GM19468 (cell line): ENCODE measurements around the gene RPTOR.
"Not testable (repeated sequence)": the region's sequence is repeated elsewhere in the genome, so short reads cannot be mapped to it uniquely, and the experiment has no call there.

Experiments
- ATAC-seq: cut with Tn5 transposase; IDR thresholded peaks from one replicate; pipeline ENCODE4 v1.9.1; 2021; ENCODE audit warnings: mild to moderate bottlenecking, moderate library complexity, moderate number of reproducible peaks; ENCODE audit not compliant: unreplicated experiment; ENCODE audit errors: extremely low read depth

Gene RPTOR

DNA sequence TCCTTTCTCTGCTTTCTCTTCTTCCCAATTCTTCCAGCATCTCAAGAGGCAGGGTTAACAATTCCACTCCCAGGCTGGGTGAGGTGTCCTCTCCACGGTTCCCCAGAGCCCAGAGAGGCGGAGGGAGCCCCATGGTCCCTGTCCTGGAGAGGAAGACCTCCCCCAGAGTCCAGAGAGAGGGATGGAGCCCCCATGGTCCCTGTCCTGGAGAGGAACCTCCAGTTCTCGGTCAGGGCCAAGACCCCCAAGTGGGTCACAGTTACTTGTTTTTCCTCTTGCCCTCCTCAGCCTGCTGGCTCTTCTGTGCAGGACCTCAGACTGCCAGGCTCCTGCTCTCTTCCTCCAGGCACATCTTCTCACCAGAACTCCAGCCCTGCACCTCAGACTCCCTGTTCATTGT, 135.2 kb downstream of the RPTOR start:
- no peak for ATAC-seq

DNA sequence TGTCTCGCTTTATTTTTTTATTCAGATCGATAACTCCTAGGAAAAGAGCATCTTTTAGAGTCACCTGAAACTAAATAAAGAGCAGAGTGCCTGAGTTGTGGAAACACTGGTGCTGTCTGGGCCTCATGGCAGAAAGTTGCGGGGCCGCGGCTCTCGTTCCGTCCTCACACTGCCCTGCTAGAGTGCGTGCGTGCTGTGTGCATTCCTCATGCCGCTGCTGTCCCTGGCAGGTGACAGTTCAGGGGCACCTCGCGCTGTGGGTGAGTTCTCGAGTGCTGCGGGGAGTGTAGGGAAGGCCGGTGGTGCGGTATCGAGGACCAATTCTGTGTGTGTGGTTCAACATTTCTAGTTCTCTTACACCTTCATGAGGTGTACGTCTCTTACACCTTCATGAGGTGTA, 136.6 kb downstream of the RPTOR start:
- ATAC-seq, result no peak

DNA sequence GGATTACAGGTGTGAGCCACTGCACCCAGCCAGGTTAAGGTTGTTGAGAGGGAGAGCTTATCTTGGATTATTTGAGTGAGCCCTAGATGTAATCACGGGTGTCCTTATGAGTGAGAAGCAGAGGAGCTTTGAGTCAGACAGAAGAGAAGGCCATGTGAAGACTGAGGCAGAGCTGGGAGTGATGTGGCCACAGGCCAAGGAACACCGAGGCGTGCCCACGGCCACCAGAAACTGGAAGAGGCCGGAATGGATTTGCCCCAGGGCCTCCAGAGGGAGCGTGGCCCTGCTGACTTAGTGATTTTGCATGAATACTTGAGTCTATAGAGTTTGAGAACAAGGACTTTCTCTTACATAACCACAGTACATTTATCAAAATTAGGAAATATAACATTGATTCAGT, 137.7 kb downstream of the RPTOR start:
- ATAC-seq, result no peak

DNA sequence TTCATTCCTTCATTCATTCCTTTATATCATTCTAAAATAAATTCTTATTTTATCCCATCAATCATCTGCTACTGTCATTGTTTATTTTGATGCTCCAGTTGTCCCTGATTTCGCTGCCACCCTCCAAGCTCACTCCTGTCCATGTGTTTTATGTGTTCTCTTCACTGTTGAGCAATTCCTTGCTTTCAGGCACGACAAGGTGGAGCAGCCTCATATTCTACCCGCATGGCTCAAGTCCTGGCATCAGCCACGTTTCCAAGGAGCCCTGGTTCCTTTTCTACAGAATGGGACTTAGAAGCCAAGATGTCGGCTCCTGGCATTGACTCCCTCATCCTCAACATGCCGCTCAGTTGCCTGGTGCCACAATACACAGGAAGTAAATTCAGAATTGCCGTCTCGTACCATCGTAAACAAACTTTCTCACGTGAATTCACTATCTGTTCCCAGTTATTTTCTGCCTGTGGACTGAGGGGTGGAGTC, 139.0 kb downstream of the RPTOR start:
- ATAC-seq, result no peak

DNA sequence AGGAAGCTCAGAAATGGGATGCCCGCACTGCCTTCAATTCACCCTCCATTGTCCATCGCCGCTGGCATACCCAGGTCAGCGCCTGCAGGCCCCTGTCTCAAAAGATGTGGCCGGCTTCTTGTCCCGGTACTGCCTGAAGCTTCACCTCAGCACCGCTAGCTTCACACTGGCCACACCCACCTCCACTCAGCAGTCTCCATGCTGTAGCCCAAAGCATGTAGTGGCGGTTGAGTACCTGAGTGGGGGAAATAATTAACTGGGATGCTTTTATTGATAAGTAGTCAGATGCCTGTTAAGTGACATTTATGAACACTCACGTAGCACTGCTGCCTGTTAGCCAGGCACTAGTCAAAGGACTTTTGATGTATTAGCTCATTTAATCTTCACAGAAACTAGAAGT, 143.2 kb downstream of the RPTOR start:
- ATAC-seq, result no peak

DNA sequence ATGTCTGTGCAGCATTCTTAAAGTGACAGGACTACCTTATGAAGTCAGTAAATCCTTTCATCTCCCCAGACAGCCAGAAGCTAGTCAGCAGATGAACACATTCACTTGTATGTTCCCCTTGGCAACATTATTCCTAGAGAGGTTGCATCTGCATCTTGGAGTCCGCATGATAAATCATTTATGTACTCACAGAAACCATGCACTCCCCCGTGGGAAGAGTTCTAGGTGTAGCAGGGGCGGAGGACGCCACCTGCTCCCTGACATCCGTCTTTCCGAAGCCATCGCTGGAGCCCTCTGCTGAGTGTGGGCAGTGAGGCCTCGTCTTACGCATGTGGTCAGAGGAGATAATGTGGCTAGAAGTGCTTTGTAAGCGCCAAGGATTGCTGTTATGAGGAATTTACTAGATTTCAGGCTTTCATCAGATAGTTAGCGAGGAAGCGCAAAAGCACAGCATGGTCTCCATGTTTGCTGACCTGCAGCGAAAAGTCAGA, 144.5 kb downstream of the RPTOR start:
- no peak for ATAC-seq

DNA sequence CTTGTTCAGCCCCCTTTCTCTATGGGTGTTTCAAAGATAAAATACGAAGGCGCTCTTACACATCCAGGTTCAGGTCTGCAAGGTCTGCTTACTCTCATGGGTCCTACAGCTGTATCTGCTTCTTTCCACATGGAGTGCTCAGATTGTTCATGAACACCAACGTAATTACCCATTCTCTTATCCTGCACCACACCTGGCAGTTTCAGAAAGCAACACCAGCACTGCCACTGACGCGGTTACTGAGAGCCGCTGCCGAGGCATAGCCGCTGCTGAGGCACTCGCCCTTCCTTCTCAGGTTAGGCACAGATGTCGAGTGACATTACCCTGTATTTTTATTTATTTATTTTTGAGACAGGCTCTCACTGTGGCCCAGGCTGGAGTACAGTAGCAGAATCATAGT, 147.1 kb downstream of the RPTOR start:
- ATAC-seq, result no peak

DNA sequence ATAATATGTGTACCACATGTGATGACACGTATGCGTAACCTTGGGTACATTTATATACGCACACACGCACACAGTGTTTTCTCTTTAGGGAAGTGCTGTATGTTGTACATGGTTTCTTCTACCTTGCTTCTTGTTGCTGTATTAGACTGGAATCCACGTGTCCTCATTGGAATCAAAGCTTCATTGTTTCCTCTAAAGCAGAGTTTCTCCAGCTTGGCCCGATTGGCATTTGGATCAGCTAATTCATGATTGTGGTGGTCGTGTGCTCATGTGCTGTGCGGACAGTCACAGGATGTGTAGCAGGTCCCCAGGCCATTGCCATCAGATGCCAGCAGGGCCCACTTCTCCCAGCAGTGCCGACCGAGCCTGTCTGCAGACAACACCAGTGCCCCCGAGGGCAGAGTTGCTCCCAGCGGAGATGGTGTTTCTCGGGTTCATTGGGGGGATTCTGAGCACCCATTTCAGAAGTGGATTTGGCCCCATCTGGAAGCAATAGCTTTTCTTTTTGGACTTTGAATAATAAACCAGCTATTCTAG, 148.4 kb downstream of the RPTOR start:
- ATAC-seq, result no peak

DNA sequence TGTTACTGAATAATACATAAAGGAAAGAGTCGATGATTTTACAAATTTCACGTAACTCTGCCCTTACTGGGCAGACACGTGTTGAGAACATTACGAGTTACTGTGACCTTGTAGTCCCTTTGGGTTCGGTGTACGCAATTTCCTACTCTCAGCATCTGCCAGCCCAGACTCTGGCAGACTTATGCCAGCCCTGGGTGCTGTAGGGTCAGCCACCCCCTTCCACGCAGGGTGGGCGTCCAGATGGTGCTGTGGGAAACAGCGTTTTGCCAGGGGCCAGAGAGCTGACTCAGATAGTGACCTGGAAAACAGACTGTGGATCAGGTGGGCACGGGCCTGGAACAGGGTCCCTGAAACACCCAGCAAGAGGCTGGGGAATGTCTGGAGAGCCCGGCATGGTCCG, 148.9 kb downstream of the RPTOR start:
- ATAC-seq, result no peak

DNA sequence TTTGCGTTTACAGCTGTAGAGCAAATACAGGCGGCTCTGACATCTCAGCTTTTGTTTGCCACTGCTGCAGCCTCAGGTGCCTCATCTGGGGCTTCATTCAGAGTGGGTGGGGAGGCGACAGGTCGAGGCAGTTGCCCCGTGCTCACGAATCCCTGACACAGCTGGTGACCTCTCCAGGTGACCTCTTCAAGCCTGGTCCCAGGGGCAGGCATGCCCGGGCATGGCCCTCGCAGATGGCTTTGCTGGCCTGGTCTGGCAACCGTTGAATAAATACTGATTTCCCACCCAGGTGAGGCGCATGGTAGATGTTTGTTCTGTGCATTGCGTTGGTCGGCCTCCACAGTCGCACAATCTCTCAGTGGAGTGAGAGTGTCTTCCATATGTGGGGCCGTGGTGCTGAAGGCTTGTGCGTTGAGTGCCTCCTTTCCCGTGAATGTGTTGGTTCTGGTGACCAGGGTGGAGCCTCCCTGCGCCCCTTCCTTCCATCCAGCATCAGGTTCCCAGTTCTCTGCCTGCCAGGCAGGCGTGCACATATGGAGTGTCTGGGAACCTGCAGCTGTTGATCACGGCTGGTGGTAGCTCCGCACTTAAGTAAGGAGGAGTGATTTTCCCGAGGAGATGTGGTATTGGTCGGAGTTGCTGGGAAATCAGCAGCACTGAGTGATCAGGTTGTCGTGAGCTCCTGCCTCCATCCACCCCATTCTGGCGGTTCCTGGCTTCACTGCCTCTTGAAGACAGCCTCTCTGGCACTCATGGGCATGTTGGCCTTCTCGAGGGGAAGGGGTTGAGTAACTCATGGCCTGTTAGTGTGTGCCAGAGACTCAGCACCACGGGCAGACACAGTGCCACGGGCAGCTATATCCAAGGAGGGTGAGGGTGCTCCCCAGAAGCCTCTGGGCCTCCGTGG, 149.7 kb downstream of the RPTOR start:
- ATAC-seq, result no peak

DNA sequence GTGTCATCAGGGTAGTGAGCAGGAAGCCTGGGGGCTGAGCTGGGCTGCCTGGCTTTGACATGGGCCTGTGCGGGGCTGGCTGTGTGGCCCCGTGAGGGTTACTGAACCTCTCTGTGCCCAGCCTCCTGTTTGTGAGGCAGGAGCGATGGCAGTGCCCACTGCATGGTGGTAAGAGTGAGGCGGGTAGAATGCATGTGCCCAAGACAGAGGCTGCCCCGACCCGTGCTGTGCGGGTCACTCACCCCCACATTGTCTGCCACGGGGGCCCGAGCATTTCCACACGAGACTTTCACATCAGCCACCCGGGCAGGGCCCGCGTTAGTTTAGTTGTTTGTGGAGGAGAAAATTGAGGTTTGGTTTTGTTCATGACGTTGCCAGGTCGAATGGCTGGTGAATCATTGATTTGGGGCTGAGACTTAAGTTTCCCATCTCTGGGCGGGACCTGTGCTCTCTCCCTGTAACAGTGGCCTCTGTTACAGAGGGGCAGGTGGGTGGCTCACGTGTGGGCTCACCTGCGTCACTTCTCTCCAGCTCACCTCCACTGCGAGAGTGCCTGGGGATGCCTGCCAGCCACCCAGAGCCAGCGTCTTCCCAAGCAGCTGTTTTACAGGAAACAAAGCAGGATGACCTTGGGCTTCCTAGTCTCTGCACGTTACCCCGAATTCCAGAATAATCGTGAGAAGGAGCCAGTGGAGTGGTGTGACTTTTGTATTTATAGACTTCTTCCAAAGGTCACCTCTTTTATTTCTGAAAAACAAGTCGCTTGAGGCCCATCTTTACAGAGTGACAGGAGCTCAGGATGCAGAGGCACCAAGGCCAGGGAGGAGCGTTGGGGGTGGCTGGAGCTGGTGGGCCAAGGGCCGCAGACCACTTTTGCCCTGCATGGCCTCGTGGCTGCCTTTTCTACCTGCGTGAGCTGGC, 150.6 kb downstream of the RPTOR start:
- ATAC-seq, result no peak

DNA sequence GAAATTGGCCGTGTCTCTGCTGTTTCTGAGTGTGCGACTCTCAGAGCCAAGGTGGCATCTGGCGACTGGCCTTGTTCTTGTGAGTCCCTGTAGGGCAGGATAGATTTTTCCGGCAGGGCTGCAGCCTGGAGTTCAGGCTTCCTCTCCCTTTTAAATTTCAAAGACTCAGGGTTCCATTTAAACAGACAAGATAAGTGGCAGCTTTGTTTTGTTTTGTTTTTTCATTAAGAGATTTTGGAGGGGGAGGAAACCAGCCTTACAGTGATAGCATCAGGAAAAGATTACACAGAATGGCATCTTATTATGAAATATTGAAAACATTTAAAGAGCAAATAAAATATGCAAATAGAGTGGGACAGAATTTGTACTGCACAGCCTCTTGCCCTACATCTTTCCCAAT, 151.3 kb downstream of the RPTOR start:
- ATAC-seq, result no peak

DNA sequence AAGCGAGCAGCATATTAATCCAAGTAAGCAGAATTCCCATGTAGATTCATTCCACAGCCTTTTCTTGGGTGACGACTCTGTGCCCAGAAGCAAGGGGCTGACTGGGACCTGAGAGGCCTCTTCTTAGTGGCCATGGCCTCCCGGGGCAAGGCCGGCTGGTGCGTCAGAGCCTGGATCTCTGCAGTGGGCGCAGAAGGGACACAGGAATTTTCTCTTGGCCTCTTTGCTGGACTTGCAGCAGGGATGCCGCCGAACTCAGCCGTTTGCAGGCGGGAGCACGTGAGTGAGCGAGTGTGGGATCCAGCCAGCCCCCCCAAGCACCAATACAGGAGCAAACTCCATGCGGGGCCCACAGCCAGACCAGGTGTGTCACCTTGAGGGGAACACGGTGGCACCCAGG, 151.8 kb downstream of the RPTOR start:
- no peak for ATAC-seq

DNA sequence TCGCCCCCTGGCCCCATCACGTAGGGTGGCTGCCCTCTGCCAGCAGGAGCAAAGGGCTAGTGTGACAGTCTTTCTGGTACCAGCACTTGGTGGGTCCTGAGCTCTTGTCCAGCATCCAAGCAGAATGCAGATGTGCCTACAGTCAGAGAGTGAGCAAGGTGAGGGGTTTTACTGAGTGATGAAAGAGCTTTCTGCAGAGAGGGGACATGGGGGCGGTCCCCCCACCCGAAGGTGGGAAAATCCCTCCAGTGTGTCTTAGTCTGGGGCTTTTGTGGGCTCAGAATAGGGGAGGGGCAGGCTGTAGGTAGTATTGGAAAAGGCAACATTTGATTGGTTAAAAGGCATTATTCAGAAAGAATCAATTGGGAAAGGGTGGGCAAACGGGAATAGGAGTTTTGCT, 152.3 kb downstream of the RPTOR start:
- ATAC-seq, result no peak

DNA sequence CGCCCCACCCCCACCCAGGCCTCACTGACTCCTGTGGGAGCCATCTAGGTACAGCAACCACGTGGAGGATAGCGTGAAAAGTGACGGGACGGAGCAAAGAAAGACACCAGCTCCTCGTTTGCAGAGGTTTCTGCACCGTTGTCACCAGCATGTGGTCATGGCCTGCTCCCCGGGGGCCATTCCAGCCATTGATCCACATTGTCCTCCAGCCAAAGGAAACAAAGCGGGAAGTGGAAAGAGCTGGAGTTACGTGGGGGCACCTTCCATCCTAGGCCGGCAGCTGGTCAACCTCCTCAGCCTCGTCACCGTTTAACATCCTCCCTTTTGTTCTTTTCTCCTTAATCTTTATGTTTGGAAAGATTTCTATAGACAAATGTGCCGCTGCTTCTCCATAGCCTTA, 153.7 kb downstream of the RPTOR start:
- ATAC-seq, result no peak

DNA sequence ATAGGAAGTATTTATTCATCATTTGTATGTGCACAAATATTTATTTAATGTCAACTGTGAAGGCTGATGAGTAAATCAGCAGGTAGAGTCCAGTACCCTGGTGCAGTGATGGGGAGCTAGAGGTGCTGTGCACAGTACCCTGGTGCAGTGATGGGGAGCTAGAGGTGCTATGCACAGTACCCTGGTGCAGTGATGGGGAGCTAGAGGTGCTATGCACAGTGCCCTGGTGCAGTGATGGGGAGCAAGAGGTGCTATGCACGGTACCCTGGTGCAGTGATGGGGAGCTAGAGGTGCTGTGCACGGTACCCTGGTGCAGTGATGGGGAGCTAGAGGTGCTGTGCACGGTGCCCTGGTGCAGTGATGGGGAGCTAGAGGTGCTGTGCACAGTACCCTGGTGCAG, 154.6 kb downstream of the RPTOR start:
- ATAC-seq, result not testable (repeated sequence)

DNA sequence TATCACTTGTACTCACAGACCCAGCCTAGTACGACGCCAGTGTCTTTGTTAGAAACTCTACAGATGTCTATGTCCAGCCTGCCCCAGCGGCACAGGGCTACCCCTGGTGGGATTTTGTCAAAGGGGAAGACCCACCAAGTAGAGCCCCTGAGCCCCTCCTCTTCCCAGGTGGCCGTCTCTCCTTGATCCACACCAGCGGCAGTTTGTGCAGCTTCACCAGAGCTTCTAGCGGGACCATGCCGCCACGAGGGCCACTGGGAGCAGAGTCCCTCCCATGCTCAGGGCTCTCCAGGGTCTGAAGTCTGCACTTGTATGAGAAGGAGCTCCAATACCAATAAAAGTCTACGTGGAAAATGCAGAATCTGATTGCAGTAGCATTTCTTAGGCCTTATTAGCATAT, 157.1 kb downstream of the RPTOR start:
- no peak for ATAC-seq

DNA sequence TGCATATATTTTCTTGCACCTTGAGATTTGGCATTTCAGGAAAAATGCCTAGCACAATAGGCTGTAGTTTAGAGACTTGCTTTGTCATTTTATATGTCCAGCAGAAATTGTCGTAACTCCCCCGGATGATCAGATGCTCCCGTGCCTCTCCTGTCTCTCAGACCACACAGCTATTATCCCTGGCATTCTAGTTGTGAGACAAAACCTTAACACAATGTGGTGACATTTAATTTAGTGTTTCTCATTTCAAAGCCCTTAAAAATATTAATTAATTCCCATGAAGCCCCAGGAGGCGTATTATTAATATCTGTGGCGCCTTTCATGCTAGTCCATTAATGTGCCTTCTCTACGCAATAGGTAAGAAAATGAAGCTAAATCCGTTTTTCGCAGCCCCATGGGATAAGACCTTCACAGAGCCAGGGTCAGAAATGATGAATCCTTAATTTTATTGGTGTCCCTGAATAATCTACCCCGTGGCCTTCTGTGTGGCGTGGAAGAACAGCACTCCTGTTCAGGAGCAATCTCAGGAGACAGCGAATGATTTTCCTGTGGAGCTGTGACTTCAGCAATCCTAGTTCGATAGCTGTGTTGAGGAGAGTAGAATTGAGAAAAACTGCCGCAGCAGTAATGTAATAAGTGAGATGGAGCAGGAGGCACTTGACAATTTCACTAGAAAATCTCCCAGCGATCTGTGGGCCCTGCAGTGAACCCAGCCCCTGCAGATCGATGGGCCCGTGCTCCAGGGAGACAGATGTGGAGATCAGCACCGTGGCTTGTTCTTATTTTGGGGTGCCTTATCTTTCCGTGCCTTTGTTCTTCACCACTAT, 157.9 kb downstream of the RPTOR start:
- no peak for ATAC-seq

DNA sequence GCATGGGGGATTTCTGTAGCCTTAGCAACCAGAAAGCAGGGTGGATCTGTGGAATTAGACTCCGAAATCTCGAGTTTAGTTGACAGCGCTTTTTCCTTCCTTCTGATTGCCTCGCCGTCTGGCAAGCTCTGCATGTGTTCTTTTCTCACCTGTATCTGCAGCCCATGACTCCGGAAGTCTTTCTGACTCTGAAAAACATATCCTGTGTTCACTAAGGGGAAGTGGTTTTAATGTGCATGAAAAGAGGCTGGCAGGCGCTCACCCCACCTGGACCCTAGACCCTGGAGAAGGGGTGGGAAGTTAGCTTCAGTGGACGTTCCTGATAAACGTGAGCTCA, 158.5 kb downstream of the RPTOR start:
- no peak for ATAC-seq

DNA sequence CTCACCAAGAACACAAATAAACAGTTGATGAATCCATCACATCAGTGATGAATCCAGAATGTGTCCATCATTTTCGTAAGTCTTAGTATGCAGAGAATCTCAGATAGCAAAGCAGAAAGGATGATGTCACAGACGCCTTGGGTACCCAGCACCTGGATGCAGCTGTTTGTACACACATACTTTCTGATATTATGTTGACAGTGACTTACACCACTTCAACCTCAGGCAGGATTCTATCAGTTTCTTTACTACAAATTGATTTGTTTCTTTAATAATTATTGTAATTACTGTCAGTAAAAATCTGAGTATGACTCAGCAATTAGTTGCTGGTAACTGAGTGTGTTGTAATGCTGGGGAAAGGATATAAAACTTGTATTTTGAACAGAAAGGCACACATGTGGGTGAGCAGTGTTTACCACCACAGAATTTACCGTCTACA, 159.8 kb downstream of the RPTOR start:
- no peak for ATAC-seq
